ENCODE data around the gene ERFE. TPM values are rescaled to one million over a fixed set of nuclear protein-coding genes. Genes with fewer than 3 reads are reported as not detected.

Gene ERFE
- total RNA-seq, 1 donor from 2014 or later, result not detected

GRCh38 chr2:238155761-238156694 is 2.7 kb upstream of the ERFE start:
- intact Hi-C loops (cut with micrococcal nuclease), result loop anchor here (5.0 kb wide), 1 partner anchor 299 kb away; the partner anchor contains the start of gene RAMP1
- POLR2A ChIA-PET, result no interaction called here
- Mint-ChIP-seq H3K27ac (no peak overlapping the region), H3K9me3 (no peaks in the 10 kb centered on the region), H3K4me1 (peaks cover 12% of the 10 kb centered on the region), H3K4me3 (no peak overlapping the region), H3K36me3 (ENCODE audit: low read depth) (no peaks in the 10 kb centered on the region), H3K27me3 (peaks cover 11% of the 10 kb centered on the region)
- DNase-seq, result no peak
- ATAC-seq (ENCODE audit: low read depth), result no peak
- CTCF ChIA-PET, result no interaction called here
- no peak for TF ChIP-seq CTCF (IDR thresholded peaks at IDR 0.05)

- Mint-ChIP-seq H3K27ac (no peak overlapping the region), H3K9me3 (no peaks in the 10 kb centered on the region), H3K36me3 (ENCODE audit: low read depth) (no peaks in the 10 kb centered on the region), H3K4me1 (peaks cover 12% of the 10 kb centered on the region), H3K27me3 (peaks cover 11% of the 10 kb centered on the region), H3K4me3 (no peak overlapping the region)
- intact Hi-C loops (cut with micrococcal nuclease), result loop anchor here (2.0 to 5.0 kb wide), 2 partner anchors 235 to 300 kb away; partner anchors contain the start of gene RAMP1
- DNase-seq (no peak), ATAC-seq (ENCODE audit: low read depth) (no peak)
- POLR2A ChIA-PET, result interaction anchor here (0.6 kb wide), 1 partner anchor 167 kb away, joined by 4 read pairs; no protein-coding TSS in a partner anchor
- CTCF ChIA-PET, result no interaction called here
- TF ChIP-seq CTCF (IDR thresholded peaks at IDR 0.05), result no peak
Measured at GRCh38 chr2:238157506-238158017, 1.2 kb upstream of the ERFE start.

GRCh38 chr2:238158018-238158508 is 707 bp upstream of the ERFE start:
- ChIA-PET POLR2A (no interaction called here), CTCF (no interaction called here)
- peak overlapping the region; percentile 15 for H3K4me3 Mint-ChIP-seq
- intact Hi-C loops (cut with micrococcal nuclease), result loop anchor here (2.0 to 5.0 kb wide), 2 partner anchors 235 to 301 kb away; partner anchors contain the start of gene RAMP1
- no peaks in the 10 kb centered on the region for H3K36me3 Mint-ChIP-seq (ENCODE audit: low read depth)
- H3K27me3 Mint-ChIP-seq, result peaks cover 11% of the 10 kb centered on the region
- no peak for DNase-seq
- TF ChIP-seq CTCF (IDR thresholded peaks at IDR 0.05), result no peak
- H3K9me3 Mint-ChIP-seq, result no peaks in the 10 kb centered on the region
- H3K4me1 Mint-ChIP-seq, result peaks cover 12% of the 10 kb centered on the region
- ATAC-seq (ENCODE audit: low read depth), result no peak
- no peak overlapping the region for H3K27ac Mint-ChIP-seq

- peak; percentile 49 for ATAC-seq (ENCODE audit: low read depth)
- no peak for TF ChIP-seq CTCF (IDR thresholded peaks at IDR 0.05)
Measured at GRCh38 chr2:238159071-238159539, 335 bp downstream of the ERFE start.

More at GRCh38 chr2:238159071-238159539, 335 bp downstream of the ERFE start:
- CTCF ChIA-PET, result no interaction called here
- no peak for DNase-seq
- peaks cover 11% of the 10 kb centered on the region for H3K27me3 Mint-ChIP-seq
- no peaks in the 10 kb centered on the region for H3K9me3 Mint-ChIP-seq
- peak overlapping the region; percentile 70 for H3K4me3 Mint-ChIP-seq
- no peak overlapping the region for H3K27ac Mint-ChIP-seq
- H3K36me3 Mint-ChIP-seq (ENCODE audit: low read depth), result no peaks in the 10 kb centered on the region
- peaks cover 12% of the 10 kb centered on the region for H3K4me1 Mint-ChIP-seq
- intact Hi-C loops (cut with micrococcal nuclease), result loop anchor here (2.0 to 5.0 kb wide), 2 partner anchors 236 to 302 kb away; partner anchors contain the start of gene RAMP1
- POLR2A ChIA-PET, result no interaction called here
